Hepatocyte (in vitro differentiated cells): ENCODE data around the gene EEF1AKMT4. TPM values are rescaled to one million over a fixed set of nuclear protein-coding genes. Genes with fewer than 3 reads are reported as not detected.

Experiments used
- DNase-seq: peaks from one replicate; pipeline ENCODE4 v3.0.0-alpha.2; 2016; ENCODE audit warnings: low spot score
- H2AFZ ChIP-seq: fragments of 200-600 bp; sonication (generic); 2 replicates; pipeline ENCODE4 v1.6.0; 2016; ENCODE audit warnings: antibody characterized with exemption, mild to moderate bottlenecking
- H3K27ac ChIP-seq: fragments of 200-600 bp; sonication (generic); 2 replicates; pipeline ENCODE4 v1.5.1; 2016; ENCODE audit warnings: mild to moderate bottlenecking
- H3K27me3 ChIP-seq: fragments of 200-600 bp; sonication (generic); 2 replicates; pipeline ENCODE4 v1.6.1; 2016
- H3K36me3 ChIP-seq: fragments of 200-600 bp; sonication (generic); replicated peaks from 2 replicates; pipeline ENCODE4 v1.5.1; 2016; ENCODE audit warnings: low read depth; ENCODE audit not compliant: insufficient read depth
- H3K4me1 ChIP-seq: fragments of 200-600 bp; sonication (generic); 2 replicates; pipeline ENCODE4 v1.5.1; 2016; ENCODE audit warnings: mild to moderate bottlenecking, moderate library complexity; ENCODE audit not compliant: insufficient read depth
- H3K4me2 ChIP-seq: fragments of 200-600 bp; sonication (generic); 2 replicates; pipeline ENCODE4 v1.6.0; 2016
- H3K4me3 ChIP-seq: fragments of 200-600 bp; sonication (generic); 2 replicates; pipeline ENCODE4 v1.5.1; 2016; ENCODE audit warnings: mild to moderate bottlenecking
- H3K79me2 ChIP-seq: fragments of 200-600 bp; sonication (generic); 2 replicates; pipeline ENCODE4 v1.6.0; 2017; ENCODE audit warnings: mild to moderate bottlenecking
- H3K9me2 ChIP-seq: fragments of 200-600 bp; sonication (generic); replicated peaks from 2 replicates; pipeline ENCODE4 v1.6.0; 2017; ENCODE audit warnings: mild to moderate bottlenecking; ENCODE audit not compliant: insufficient read depth
- H3K9me3 ChIP-seq: fragments of 200-600 bp; sonication (generic); 2 replicates; pipeline ENCODE4 v1.5.1; 2016; ENCODE audit warnings: low read depth, mild to moderate bottlenecking
- H4K20me1 ChIP-seq: fragments of 200-600 bp; sonication (generic); 2 replicates; pipeline ENCODE4 v1.6.0; 2016; ENCODE audit warnings: mild to moderate bottlenecking; ENCODE audit not compliant: insufficient read depth, poor library complexity, severe bottlenecking
- EZH2 ChIP-seq: fragments of 200-600 bp; sonication (generic); IDR thresholded peaks from 2 replicates; pipeline ENCODE4 v1.6.1; 2016; ENCODE audit warnings: antibody characterized with exemption, mild to moderate bottlenecking, borderline replicate concordance
- EZH2phosphoT487 ChIP-seq: fragments of 200-600 bp; sonication (generic); IDR thresholded peaks from one replicate; pipeline ENCODE4 v1.6.1; 2018; ENCODE audit warnings: antibody characterized with exemption, mild to moderate bottlenecking, low read depth, moderate library complexity; ENCODE audit not compliant: unreplicated experiment, severe bottlenecking
- WGBS: methylation state at CpG from one replicate; pipeline ENCODE4 v1.1.6; 2016; ENCODE audit warnings: low lambda C conversion rate; ENCODE audit errors: missing lambda C conversion rate; 5-methylcytosine and 5-hydroxymethylcytosine counted together
- polyA plus RNA-seq: library from polyadenylated mRNA; unstranded; fragments of >200 nt; fragmentation: Nextera tagmentation; extraction: Ambion mirVana; gene quantifications from 2 replicates; pipeline ENCODE4 v1.2.1, GENCODE V29; 2016
- total RNA-seq: library from RNA; depleted of rRNA; stranded (reverse); fragments of >200 nt; gene quantifications from 2 replicates; pipeline ENCODE4 v1.2.3, GENCODE V29; 2014
- TF ChIP-seq, protein P1 (sequence below): fragments of 200-600 bp; sonication (generic); IDR thresholded peaks from 2 replicates; pipeline ENCODE4 v1.5.1; 2016; ENCODE audit warnings: antibody characterized with exemption, mild to moderate bottlenecking; ENCODE audit not compliant: poor library complexity

The EEF1AKMT4 gene
- total and polyA plus RNA-seq, 2 experiments from 2014 or later: 9.8 to 13.5 TPM

GRCh38 chr3:184299488-184300377 lies 50.3 kb downstream of the EEF1AKMT4 start:
- peak; percentile 44 for DNase-seq
- Histone ChIP-seq H4K20me1 (no peaks in the 10 kb centered on the region), H3K4me1 (peaks cover 8% of the 10 kb centered on the region), H3K27me3 (no peaks in the 10 kb centered on the region), H3K4me3 (peak overlapping the region; percentile 84), H3K4me2 (peak overlapping the region; percentile 85), H3K27ac (peak overlapping the region; percentile 36), H3K9me3 (no peaks in the 10 kb centered on the region), H3K9me2 (no peaks in the 10 kb centered on the region), H3K79me2 (peaks cover 33% of the 10 kb centered on the region), H3K36me3 (no peaks in the 10 kb centered on the region), H2AFZ (peak overlapping the region; percentile 22)
- TF ChIP-seq EZH2phosphoT487 (no peak), EZH2 (no peak)
- TF ChIP-seq, protein P1, sequence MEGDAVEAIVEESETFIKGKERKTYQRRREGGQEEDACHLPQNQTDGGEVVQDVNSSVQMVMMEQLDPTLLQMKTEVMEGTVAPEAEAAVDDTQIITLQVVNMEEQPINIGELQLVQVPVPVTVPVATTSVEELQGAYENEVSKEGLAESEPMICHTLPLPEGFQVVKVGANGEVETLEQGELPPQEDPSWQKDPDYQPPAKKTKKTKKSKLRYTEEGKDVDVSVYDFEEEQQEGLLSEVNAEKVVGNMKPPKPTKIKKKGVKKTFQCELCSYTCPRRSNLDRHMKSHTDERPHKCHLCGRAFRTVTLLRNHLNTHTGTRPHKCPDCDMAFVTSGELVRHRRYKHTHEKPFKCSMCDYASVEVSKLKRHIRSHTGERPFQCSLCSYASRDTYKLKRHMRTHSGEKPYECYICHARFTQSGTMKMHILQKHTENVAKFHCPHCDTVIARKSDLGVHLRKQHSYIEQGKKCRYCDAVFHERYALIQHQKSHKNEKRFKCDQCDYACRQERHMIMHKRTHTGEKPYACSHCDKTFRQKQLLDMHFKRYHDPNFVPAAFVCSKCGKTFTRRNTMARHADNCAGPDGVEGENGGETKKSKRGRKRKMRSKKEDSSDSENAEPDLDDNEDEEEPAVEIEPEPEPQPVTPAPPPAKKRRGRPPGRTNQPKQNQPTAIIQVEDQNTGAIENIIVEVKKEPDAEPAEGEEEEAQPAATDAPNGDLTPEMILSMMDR: no peak
- 24% methylated on average over 21 of the region's 29 CpGs for WGBS

GRCh38 chr3:184300378-184300720 lies 50.9 kb downstream of the EEF1AKMT4 start:
- H3K9me3 ChIP-seq: no peaks in the 10 kb centered on the region
- peak overlapping the region; percentile 85 for H3K4me2 ChIP-seq
- DNase-seq: no peak
- peak overlapping the region; percentile 84 for H3K4me3 ChIP-seq
- TF ChIP-seq, protein P1: no peak
- TF ChIP-seq EZH2: no peak
- TF ChIP-seq EZH2phosphoT487: no peak
- H2AFZ ChIP-seq: no peak overlapping the region
- no peaks in the 10 kb centered on the region for H3K27me3 ChIP-seq
- peaks cover 33% of the 10 kb centered on the region for H3K79me2 ChIP-seq
- no peaks in the 10 kb centered on the region for H3K9me2 ChIP-seq
- no peaks in the 10 kb centered on the region for H3K36me3 ChIP-seq
- H3K4me1 ChIP-seq: peaks cover 8% of the 10 kb centered on the region
- WGBS: 81% methylated on average over 3 of the region's 3 CpGs
- H4K20me1 ChIP-seq: no peaks in the 10 kb centered on the region
- H3K27ac ChIP-seq: peak overlapping the region; percentile 36

DNA sequence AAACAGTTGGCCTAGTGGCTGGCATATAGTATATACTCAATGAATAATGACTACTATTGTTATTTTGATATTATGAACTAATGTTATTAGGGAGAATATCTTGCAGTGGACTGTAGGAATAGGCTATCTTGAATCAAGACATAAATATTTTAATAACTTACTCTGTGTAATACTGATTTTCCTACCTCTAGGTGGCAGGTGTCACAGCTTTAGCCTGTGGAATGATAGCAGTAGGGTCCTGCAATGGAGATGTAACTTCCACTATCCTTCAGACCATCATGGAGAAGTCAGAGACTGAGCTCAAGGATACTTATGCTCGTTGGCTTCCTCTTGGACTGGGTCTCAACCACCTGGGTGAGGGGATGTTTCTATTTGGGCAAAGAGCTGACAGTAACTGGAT lies 56.1 kb downstream of the EEF1AKMT4 start:
- no peaks in the 10 kb centered on the region for H4K20me1 ChIP-seq
- no peak overlapping the region for H3K4me3 ChIP-seq
- no peak overlapping the region for H3K4me2 ChIP-seq
- peaks cover 20% of the 10 kb centered on the region for H3K79me2 ChIP-seq
- H3K36me3 ChIP-seq: no peaks in the 10 kb centered on the region
- H3K27ac ChIP-seq: no peak overlapping the region
- H2AFZ ChIP-seq: no peak overlapping the region
- H3K9me2 ChIP-seq: no peaks in the 10 kb centered on the region
- H3K9me3 ChIP-seq: no peaks in the 10 kb centered on the region
- DNase-seq: no peak
- no peaks in the 10 kb centered on the region for H3K27me3 ChIP-seq
- TF ChIP-seq, protein P1: peak; percentile 35
- TF ChIP-seq EZH2: no peak
- WGBS: 95% methylated on average over 1 of the region's 1 CpG
- H3K4me1 ChIP-seq: peaks cover 4% of the 10 kb centered on the region
